Uterus (tissue), 2 donors: Measurements from ENCODE around the gene CDH22.

Experiments
- CTCF ChIP-seq, 4 experiments: fragments of 200-600 bp in 2 of 4; fragments of 450-650 bp in 2 of 4; sonication (generic) in 2 of 4; IDR thresholded peaks; one replicate each; pipeline ENCODE4 v1.5.1; 2016 to 2019; ENCODE audit warnings: antibody characterized with exemption in 4 of 4, mild to moderate bottlenecking in 2 of 4, moderate library complexity in 1 of 4
- POLR2A ChIP-seq, 2 donors: fragments of 450-650 bp; IDR thresholded peaks; one replicate each; pipeline ENCODE4 v1.6.1; 2016; ENCODE audit warnings: antibody characterized with exemption in 2 of 2, mild to moderate bottlenecking in 1 of 2, moderate library complexity in 1 of 2

GRCh38 chr20:46249671-46250070 is 58.6 kb downstream of the CDH22 start:
- TF ChIP-seq POLR2A (IDR thresholded peaks at IDR 0.05) (no peak), CTCF (IDR thresholded peaks at IDR 0.05) (no peak)
